NCI-H345 treated with DMSO at 0.1 percent for 48 hours (cell line): Measurements from ENCODE around the gene NFAM1.
A peak's percentile ranks its signal among the peaks of the same experiment; 100 is the strongest.

Experiments used
- DNase-seq: peaks from one replicate; lab custom pipeline; 2025; ENCODE audit not compliant: unreplicated experiment; lab: John Stamatoyannopoulos, UW

Gene NFAM1

GRCh38 chr22:42416671-42417230 is 15.5 kb downstream of the NFAM1 start:
- DNase-seq, result no peak

- DNase-seq, result no peak
Measured at GRCh38 chr22:42414565-42415303, 17.5 kb downstream of the NFAM1 start.

DNA sequence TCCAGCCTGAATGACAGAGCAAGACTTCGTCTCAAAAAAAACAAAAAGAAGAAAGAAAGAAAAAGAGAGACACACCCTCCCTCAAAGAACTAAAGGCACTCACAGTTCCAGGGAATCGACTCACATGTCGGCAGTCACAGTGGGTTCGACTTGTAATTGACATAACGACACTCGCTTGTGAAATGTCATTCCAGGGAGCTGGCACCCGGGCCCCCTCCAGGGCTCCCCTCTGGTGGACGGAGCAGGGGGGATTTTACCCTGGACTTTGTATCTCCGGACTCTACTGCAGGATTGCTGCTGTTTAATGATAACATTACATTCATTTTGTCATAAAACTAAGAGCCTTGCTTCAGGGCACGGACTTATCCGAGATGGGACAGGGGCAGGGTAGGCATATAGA is 18.2 kb downstream of the NFAM1 start:
- DNase-seq, result no peak

GRCh38 chr22:42412744-42413333 is 19.4 kb downstream of the NFAM1 start:
- no peak for DNase-seq

DNA sequence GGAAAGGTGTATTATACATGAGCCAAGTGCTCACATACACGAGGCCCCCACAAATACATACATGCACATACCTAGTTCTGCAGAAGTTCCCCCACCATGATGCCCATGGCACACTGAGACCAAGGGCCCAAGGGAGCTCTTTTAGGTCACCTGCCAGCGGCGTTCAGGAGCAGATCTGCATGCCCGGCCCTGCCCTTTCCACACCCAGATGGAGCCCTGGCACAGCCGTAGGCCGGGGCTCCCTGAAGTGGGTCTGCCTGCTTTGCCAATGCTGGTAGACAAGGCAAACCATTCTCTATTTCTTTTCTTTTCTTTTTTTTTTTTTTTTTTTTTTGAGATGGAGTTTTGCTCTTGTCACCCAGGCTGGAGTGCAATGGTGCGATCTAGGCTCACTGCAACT is 21.5 kb downstream of the NFAM1 start:
- DNase-seq, result no peak

GRCh38 chr22:42408810-42409529 is 23.2 kb downstream of the NFAM1 start:
- DNase-seq, result no peak

GRCh38 chr22:42408276-42408675 is 23.9 kb downstream of the NFAM1 start:
- no peak for DNase-seq

DNA sequence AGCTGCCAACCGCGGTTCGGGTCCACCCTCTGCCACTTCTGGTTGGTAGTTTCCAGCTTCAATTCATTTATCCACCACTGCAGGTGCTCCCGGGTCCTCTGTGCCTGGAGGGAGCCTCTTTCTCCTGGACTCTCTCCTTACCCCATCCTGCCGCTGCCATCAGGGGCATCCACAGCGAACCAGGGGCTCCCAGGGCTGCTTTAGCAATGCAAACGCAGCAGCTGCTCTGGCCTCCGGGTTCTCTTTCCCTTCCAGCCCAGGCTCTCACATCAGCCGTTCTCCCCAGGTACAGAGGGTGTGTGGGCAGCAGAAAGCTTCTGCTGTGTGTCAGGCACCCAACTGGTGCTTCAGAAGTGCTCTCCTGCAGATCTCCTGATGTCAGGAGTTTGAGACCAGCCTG is 27.9 kb downstream of the NFAM1 start:
- DNase-seq, result no peak

DNA sequence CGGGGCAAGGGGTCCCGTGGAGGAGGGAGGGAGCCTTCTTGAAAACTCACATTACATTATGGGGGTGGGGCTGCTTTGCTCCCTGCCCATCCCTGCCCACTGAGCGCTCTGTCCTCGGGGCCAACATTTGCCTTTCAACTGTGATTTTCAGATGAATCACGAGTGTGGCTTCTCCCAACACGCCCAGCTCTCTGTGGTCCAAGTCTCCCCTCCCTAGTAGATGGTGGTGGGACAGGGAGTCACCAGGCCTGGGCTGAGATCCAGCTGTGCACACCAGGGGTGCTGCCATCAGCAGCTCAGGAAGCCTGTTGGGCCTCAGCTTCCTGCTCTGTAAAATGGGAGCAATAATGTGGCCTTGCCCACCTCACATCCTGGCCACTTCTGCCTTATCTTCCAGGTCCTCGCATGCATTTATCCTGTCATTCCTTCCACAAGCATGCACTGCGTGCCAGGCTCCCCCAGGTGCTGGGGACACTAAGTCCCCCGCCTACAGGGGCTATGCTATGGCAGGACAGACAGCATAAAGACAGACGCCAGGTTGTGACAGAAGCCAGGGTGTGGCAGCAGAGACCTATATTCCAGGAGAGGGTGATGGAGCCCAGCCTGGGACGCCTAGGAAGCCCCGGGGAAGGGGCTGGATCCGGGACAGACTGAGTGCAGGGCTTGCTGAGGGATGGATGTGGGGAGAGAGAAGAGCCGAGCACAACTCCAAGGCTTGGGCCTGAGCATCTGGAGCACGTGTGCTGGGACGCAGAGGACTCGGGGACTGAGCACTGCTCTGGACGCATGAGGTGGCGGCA is 30.5 kb downstream of the NFAM1 start:
- no peak for DNase-seq

DNA sequence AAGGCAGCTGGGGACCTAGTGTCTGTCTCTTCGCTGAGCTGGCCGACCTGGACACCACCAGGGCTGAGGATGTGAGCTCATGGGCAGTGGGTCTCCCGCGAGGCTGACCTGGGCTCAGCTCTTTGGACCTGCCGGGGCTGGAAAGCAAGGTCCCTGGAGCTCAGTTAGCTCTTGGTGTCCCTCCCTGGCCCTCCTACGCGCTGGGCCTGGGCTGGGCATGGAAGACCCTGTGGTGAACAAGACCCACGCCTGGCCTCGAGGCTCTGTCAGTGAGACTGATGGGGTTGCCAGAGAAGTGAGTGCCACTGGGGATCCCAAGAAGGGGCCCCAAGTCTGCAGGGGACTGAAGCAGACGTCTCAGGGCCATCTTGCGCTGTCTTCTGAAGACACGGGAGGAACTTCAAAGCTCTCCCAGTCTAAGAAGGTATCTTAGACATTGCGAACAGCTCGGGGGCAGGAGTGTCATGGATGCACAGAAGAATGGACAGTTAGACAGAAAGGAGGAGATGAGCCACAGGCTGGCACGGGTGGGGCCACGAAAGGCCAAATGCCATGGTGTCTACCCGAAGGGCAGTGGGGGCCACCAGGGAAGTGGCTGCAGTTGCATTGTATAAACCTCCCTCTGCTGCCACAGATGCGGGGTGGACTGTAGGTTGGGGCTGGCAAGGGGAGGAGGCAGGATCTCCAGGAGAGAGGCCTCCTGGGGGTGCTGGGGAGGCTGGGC is 31.2 kb downstream of the NFAM1 start:
- no peak for DNase-seq

DNA sequence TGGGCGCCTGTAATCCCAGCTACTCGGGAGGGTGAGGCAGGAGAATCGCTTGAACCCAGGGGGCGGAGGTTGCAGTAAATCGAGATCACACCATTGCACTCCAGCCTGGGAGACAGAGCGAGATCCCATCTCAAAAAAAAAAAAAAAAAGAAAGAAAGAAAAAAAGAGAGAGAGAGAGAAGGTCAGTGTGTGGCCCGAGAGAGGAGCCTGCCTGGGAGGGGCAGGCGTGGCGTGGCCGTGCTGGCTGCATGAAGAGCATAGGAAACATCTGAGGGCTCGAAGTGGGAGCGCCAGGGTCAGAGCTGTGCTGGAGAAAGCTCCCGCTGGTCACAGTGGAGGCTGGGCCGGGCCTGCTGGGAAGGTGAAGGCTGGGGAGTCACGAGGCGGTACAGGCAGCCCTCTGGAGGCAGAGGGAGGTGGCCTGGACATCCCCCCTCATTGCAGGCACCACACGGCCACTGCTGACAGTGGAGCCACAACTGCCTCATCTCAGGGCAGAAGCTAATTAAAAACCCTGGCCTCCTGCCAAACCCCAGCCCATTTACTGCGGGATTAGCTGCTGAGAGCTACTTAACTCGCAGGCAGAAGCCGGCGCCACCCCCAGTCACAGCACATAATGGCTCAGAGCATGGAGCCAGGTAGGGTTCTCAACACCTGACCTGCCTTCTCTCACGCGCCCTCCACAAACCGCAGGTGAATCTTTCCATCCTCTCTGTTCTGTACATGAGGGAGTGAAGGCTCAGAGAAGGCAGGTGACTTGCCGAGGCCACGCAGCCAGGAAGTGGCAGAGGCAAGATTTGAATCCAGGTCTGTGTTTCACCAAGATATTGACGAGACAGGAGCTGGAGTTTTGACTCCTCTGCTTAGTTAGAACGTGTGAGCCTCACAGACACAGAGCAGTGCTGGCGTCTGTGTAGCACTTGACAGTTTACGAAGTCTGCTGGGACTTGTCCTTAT is 32.6 kb downstream of the NFAM1 start:
- DNase-seq, result peak; percentile 85

DNA sequence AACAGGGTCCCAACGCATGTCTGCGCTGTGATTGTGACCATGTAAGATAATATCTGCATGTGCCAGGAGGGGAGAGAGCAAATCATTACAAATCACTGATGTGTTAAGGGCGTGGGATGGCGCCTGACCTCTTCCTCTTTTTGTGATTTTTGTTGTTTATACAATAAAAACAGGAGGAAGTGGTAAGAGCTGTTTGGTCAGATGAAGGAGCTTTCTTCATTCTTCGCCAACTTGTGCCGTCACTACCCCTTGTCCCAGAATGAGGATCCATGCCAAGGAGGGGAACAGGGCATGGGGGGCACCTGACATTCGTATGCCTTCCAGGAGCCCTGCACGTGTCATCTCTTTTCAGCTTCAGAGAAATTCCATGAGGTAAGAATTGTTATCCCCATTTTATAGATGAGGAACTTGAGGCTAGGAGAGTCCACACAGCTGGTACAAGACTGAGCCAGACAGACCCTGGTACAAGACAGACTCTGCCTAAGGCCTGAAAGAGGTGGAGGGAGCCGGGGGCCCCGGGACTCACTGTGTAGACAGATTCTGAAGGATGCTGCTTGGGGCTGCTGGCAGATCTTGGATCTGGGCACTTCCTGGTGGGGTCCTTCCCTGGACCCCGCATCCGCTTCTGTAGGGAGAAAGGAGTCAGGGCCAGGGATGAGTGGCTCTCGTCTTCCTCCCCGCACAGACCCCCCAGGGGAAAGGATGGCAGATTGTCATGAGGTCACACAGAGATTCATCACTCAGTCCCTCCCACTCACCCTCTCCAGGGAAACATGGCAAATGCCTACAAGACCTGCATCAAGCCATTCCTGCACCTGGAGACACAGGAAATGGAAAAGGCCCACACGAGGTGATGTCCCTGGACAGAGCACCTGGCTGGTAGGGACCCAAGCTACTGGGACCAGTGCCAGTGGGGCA is 34.6 kb downstream of the NFAM1 start:
- no peak for DNase-seq

DNA sequence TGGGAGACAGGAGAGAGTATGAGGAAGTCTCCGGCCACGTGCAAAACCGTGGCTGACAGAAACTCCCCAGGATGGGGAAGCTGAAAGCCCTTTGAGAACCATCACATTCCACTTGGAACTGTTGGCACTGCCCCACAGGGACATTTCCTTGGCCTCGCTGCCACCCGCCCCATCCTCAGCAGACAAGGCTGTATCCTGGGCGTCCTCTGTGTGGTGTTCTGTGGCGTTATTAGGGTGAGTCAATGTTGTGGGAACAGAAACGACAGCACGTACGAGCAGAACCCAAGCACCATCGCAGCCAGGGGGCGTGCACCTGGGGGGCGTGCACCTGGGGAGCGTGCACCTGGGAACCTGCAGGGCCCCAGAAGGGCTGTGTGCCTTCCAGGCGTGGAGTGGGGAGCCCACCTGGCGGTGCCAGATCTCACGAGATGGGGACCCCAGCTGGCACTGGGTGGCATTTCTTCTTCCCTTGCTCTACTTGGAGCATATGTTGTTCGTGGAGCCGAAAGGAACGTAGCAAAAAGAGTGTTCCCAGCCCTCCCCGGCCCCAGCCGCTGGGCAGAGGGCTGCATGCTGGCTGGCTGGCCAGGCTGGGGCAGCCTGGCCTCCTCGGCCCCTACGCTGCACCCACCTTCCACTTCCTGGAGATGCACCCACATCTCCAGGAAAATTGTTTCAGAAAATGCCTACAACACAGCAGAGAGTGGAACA is 35.4 kb downstream of the NFAM1 start:
- no peak for DNase-seq

DNA sequence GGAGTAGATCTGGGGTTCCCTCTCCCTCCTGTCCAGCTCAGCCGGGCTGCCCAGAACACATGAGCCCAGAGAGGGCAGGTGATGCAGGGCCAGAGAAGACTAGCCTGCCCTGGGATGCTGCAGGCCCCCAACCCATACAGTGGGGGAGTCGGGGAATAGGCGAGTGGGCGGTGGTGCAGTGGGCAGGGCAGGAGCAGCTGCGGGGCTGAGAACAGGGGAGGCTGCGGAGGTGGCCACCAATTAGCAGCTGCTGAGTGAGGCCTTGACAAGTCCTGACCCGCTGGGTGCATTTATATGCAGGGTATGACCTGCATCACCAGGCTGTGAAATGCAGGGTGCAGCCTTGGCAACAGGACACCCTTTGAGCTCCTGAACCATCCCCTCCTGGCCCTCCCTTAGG is 43.1 kb downstream of the NFAM1 start:
- DNase-seq, result no peak

GRCh38 chr22:42388130-42388797 is 43.9 kb downstream of the NFAM1 start:
- DNase-seq, result peak; percentile 65

GRCh38 chr22:42387631-42388030 is 44.6 kb downstream of the NFAM1 start:
- no peak for DNase-seq

DNA sequence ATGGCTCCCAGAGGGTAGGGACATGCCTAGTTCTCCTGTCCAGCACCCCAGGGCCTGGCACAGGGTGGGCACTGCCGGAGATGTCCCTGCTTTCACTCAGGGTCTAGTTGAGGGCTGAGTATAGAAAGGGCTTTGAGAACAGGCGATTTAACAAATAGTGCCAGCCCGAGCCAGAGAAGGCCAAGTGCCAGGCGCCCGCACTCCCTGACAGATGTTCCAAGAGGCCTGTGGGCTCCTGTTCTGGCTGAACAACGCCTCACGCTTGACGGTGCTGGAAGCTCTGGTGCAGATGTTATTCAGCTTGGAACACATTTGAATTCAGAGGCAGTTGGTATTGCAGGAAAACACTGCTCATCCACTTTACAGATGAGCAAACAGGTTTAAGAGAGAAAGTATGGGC is 46.5 kb downstream of the NFAM1 start:
- no peak for DNase-seq
